Sigmoid colon (tissue), 4 donors: ENCODE results near the gene SARNP.
"Not testable (repeated sequence)": the region's sequence is repeated elsewhere in the genome, so short reads cannot be mapped to it uniquely, and the experiment has no call there.

Experiments
- EP300 ChIP-seq, 4 donors: sonication (generic); formaldehyde crosslinking; IDR thresholded peaks; one replicate each; pipeline ENCODE4 v1.6.1; 2017; ENCODE audit warnings: antibody characterized with exemption in 4 of 4
- POLR2A ChIP-seq, 2 donors: fragments of 450-650 bp; IDR thresholded peaks; one replicate each; pipeline ENCODE4 v1.6.1; 2016; ENCODE audit warnings: antibody characterized with exemption in 2 of 2, mild to moderate bottlenecking in 2 of 2, moderate library complexity in 2 of 2

DNA sequence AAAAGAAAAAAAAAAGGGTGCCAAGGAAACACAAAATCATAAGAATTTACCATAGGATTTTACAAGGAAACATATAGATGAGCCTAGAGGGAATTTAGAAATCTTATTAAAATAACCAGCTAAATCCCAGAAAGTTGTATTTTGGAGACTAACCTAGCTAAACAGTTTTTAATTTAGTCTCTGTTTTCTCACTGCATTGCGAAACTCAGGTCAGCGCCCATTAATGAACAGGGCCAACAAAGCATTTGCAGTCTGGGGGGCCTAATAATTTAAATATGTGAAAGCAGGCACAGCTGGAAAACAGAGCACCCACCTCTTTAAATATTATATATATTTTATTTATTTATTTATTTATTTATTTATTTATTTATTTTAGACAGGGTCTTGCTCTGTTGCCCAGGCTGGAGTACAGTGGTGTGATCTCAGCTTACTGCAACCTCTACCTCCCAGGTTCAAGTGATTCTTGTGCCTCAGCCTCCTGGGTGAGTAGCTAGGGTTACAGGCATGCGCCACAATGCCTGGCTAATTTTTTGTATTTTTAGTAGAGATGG is 49.0 kb upstream of the SARNP start:
- not testable (repeated sequence) for TF ChIP-seq EP300, POLR2A (IDR thresholded peaks at IDR 0.05)
